Activated gamma-delta T cell treated with Interleukin-2 at 50 U/mL for 16 hours (primary cell): ENCODE data around the gene CDC42EP1.

ENCODE experiments used
- DNase-seq: peaks from one replicate; pipeline ENCODE4 v3.0.0-alpha.2; 2020

The CDC42EP1 gene

GRCh38 chr22:37561212-37562048 lies 1.1 kb downstream of the CDC42EP1 start:
- DNase-seq = peak; percentile 74

GRCh38 chr22:37562049-37562875 lies 2.0 kb downstream of the CDC42EP1 start:
- no peak for DNase-seq

GRCh38 chr22:37563153-37564081 lies 3.1 kb downstream of the CDC42EP1 start:
- no peak for DNase-seq

- DNase-seq = no peak
Measured at GRCh38 chr22:37564111-37564711, 3.9 kb downstream of the CDC42EP1 start.

- no peak for DNase-seq
Measured at GRCh38 chr22:37565830-37566229, 5.5 kb downstream of the CDC42EP1 start.

GRCh38 chr22:37566329-37566837 lies 6.1 kb downstream of the CDC42EP1 start:
- DNase-seq = peak; percentile 50

- DNase-seq = peak; percentile 95
Measured at GRCh38 chr22:37566903-37567798, 6.9 kb downstream of the CDC42EP1 start.

GRCh38 chr22:37568012-37568411 lies 7.7 kb downstream of the CDC42EP1 start:
- DNase-seq = no peak

GRCh38 chr22:37568448-37569008 lies 8.2 kb downstream of the CDC42EP1 start:
- DNase-seq = no peak

GRCh38 chr22:37569009-37569920 lies 9.0 kb downstream of the CDC42EP1 start:
- no peak for DNase-seq

- DNase-seq = no peak
Measured at GRCh38 chr22:37569921-37570660, 9.8 kb downstream of the CDC42EP1 start.

GRCh38 chr22:37570661-37570976 lies 10.3 kb downstream of the CDC42EP1 start:
- no peak for DNase-seq

- no peak for DNase-seq
Measured at GRCh38 chr22:37571258-37571991, 11.1 kb downstream of the CDC42EP1 start.

GRCh38 chr22:37571992-37572373 lies 11.7 kb downstream of the CDC42EP1 start:
- no peak for DNase-seq

GRCh38 chr22:37575490-37576003 lies 15.3 kb downstream of the CDC42EP1 start:
- no peak for DNase-seq

- DNase-seq = no peak
Measured at GRCh38 chr22:37578002-37578401, 17.7 kb downstream of the CDC42EP1 start.

- DNase-seq = no peak
Measured at GRCh38 chr22:37581504-37581903, 21.2 kb downstream of the CDC42EP1 start.

GRCh38 chr22:37582526-37582925 lies 22.2 kb downstream of the CDC42EP1 start:
- no peak for DNase-seq
